Sigmoid colon (tissue), 4 donors: ENCODE data around the gene LY9.

Experiments
- POLR2A ChIP-seq, 2 donors: fragments of 450-650 bp; IDR thresholded peaks; one replicate each; pipeline ENCODE4 v1.6.1; 2016; ENCODE audit warnings: antibody characterized with exemption in 2 of 2, mild to moderate bottlenecking in 2 of 2, moderate library complexity in 2 of 2
- POLR2AphosphoS5 ChIP-seq, 4 donors: sonication (generic); formaldehyde crosslinking; IDR thresholded peaks; one replicate each; pipeline ENCODE4 v1.6.1; 2017; ENCODE audit warnings: antibody characterized with exemption in 4 of 4
- TF ChIP-seq, protein P1 (sequence below), 4 experiments: fragments of 450-650 bp in 3 of 4; fragments of 200-600 bp in 1 of 4; IDR thresholded peaks; one replicate each; pipeline ENCODE4 v1.5.1; 2016 to 2019; ENCODE audit warnings: antibody characterized with exemption in 4 of 4, mild to moderate bottlenecking in 3 of 4, moderate library complexity in 2 of 4

DNA sequence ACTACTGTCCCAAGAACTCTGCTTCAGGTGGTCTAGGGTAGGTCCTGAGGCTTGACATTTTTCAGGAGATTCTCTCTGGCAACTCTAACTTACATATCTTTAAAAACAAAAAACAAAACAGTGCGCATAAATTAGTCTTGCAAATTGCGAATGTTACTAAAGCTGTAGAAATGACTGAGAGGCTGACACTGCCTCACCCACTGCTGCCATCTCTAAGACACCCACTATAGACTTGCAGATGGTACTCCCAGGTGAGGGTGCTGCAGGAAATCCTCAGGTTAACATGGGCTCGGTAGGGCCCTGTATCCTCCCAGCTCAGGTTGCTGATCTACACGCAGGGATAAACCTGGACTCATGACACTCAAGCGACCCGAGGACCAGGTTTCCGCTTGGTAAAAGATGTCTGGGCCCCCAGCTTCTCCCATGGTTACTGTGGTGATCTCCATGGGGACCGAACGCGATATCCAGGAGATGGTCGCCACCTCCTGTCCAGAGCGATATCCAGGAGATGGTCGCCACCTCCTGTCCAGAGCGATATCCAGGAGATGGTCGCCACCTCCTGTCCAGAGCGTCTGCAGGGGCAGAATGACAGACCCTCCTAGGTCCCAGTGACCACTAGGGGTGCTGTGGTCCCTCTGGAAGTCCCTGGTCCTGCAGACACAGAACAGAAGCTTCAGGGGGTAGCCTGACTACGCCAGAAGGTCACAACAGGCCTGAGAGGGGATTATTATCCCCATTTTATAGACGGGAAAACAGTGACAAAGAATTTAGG is 16.2 kb upstream of the LY9 start:
- TF ChIP-seq, protein P1, sequence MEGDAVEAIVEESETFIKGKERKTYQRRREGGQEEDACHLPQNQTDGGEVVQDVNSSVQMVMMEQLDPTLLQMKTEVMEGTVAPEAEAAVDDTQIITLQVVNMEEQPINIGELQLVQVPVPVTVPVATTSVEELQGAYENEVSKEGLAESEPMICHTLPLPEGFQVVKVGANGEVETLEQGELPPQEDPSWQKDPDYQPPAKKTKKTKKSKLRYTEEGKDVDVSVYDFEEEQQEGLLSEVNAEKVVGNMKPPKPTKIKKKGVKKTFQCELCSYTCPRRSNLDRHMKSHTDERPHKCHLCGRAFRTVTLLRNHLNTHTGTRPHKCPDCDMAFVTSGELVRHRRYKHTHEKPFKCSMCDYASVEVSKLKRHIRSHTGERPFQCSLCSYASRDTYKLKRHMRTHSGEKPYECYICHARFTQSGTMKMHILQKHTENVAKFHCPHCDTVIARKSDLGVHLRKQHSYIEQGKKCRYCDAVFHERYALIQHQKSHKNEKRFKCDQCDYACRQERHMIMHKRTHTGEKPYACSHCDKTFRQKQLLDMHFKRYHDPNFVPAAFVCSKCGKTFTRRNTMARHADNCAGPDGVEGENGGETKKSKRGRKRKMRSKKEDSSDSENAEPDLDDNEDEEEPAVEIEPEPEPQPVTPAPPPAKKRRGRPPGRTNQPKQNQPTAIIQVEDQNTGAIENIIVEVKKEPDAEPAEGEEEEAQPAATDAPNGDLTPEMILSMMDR (IDR thresholded peaks at IDR 0.05): no peak
- TF ChIP-seq POLR2A (IDR thresholded peaks at IDR 0.05) (no peak), POLR2AphosphoS5 (IDR thresholded peaks at IDR 0.05) (no peak)
